Nephron (organoid): ENCODE results near the gene IGFBP5.
A peak's percentile ranks its signal among the peaks of the same experiment; 100 is the strongest.

ENCODE experiments used
- H3K27ac Mint-ChIP-seq, 3 experiments: 2 replicates each; pipeline ENCODE4 v1.8.0; 2020; ENCODE audit warnings: mixed read lengths in 3 of 3, mild to moderate bottlenecking in 2 of 3, moderate library complexity in 1 of 3
- H3K27me3 Mint-ChIP-seq: 2 replicates; pipeline ENCODE4 v1.8.0; 2021; ENCODE audit warnings: low read depth, mild to moderate bottlenecking, moderate library complexity, mixed read lengths
- H3K36me3 Mint-ChIP-seq: 2 replicates; pipeline ENCODE4 v1.8.0; 2020; ENCODE audit warnings: low read depth, mixed read lengths
- H3K4me1 Mint-ChIP-seq: 2 replicates; pipeline ENCODE4 v1.8.0; 2020; ENCODE audit warnings: mixed read lengths
- H3K4me3 Mint-ChIP-seq, 3 experiments: 2 replicates each; pipeline ENCODE4 v1.8.0; 2020; ENCODE audit warnings: mild to moderate bottlenecking in 3 of 3, mixed read lengths in 3 of 3, moderate library complexity in 2 of 3
- H3K9me3 Mint-ChIP-seq: 2 replicates; pipeline ENCODE4 v1.8.0; 2020; ENCODE audit warnings: mixed read lengths
- TF ChIP-seq, protein P1 (sequence below), 3 experiments: fragments of 200-600 bp; sonication (generic); IDR thresholded peaks; one replicate each; pipeline ENCODE4 v1.5.0; 2021; ENCODE audit warnings: antibody characterized with exemption in 3 of 3; ENCODE audit not compliant: unreplicated experiment in 3 of 3

IGFBP5 gene

GRCh38 chr2:216687111-216687510 is 8.2 kb downstream of the IGFBP5 start:
- peak overlapping the region in 1 of 3 experiments; percentile 51 for H3K4me3 Mint-ChIP-seq
- H3K27me3 Mint-ChIP-seq, result peaks cover 4% of the 10 kb centered on the region
- H3K4me1 Mint-ChIP-seq, result peaks cover 81% of the 10 kb centered on the region
- no peaks in the 10 kb centered on the region for H3K9me3 Mint-ChIP-seq
- TF ChIP-seq, protein P1, sequence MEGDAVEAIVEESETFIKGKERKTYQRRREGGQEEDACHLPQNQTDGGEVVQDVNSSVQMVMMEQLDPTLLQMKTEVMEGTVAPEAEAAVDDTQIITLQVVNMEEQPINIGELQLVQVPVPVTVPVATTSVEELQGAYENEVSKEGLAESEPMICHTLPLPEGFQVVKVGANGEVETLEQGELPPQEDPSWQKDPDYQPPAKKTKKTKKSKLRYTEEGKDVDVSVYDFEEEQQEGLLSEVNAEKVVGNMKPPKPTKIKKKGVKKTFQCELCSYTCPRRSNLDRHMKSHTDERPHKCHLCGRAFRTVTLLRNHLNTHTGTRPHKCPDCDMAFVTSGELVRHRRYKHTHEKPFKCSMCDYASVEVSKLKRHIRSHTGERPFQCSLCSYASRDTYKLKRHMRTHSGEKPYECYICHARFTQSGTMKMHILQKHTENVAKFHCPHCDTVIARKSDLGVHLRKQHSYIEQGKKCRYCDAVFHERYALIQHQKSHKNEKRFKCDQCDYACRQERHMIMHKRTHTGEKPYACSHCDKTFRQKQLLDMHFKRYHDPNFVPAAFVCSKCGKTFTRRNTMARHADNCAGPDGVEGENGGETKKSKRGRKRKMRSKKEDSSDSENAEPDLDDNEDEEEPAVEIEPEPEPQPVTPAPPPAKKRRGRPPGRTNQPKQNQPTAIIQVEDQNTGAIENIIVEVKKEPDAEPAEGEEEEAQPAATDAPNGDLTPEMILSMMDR (IDR thresholded peaks at IDR 0.05; ENCODE audit: unreplicated experiment in 3 of 3), result no peak
- H3K27ac Mint-ChIP-seq, result peak overlapping the region in 1 of 3 experiments; percentile 39
- H3K36me3 Mint-ChIP-seq, result peaks cover 72% of the 10 kb centered on the region

- Mint-ChIP-seq H3K27ac (peak overlapping the region; percentile 18 to 64 (median 40)), H3K9me3 (no peaks in the 10 kb centered on the region), H3K27me3 (peaks cover 4% of the 10 kb centered on the region), H3K36me3 (peaks cover 79% of the 10 kb centered on the region), H3K4me3 (peak overlapping the region; percentile 3 to 57 (median 3)), H3K4me1 (peaks cover 89% of the 10 kb centered on the region)
- TF ChIP-seq, protein P1 (IDR thresholded peaks at IDR 0.05; ENCODE audit: unreplicated experiment in 3 of 3), result no peak
These were observed 9.9 kb downstream of the IGFBP5 start for GRCh38 chr2:216685327-216685875.

DNA sequence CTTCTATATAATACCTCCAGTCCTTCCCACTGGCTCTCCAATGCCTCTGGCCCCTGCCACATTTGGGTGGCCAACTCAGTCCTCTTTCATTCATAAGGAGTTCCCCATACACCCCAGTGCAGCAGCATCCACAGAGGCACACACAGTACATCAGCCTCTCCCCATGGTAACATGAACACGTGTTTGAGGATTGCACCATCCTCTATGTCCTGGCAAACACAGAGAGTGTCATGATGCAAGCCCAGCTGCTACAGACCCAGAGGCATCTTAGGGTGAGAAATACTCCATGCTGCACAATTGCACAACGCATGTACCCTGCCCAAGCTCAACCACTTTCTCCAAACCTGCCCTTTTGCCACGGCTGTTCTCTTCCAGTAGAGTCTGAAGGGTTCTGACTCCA is 11.5 kb downstream of the IGFBP5 start:
- peaks cover 9% of the 10 kb centered on the region for H3K27me3 Mint-ChIP-seq

DNA sequence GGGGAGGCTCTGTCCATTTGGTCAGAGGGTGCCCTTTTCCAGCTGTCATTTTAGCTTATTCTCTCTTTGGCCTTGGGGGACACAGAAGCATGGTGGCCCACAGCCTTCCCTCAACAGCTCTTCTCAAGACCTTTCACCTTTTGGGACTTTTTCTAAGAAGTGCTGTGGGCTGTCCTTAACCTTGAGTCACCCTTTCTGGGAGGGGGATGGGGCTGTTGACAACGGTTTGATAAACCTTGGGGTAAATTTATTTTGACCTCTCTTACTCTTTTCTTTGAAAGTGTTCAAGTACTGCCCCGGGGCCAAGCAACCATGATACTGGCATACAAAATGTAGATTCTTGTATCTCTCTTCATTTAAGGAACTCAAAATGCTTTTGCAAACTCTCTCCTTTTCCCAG is 13.7 kb downstream of the IGFBP5 start:
- H3K27ac Mint-ChIP-seq, result peak overlapping the region; percentile 3 to 84 (median 82)
- peak overlapping the region in 1 of 3 experiments; percentile 75 for H3K4me3 Mint-ChIP-seq
- H3K27me3 Mint-ChIP-seq, result peaks cover 9% of the 10 kb centered on the region
- H3K36me3 Mint-ChIP-seq, result peaks cover 83% of the 10 kb centered on the region
- no peaks in the 10 kb centered on the region for H3K9me3 Mint-ChIP-seq
- H3K4me1 Mint-ChIP-seq, result peaks cover 81% of the 10 kb centered on the region
- TF ChIP-seq, protein P1 (IDR thresholded peaks at IDR 0.05; ENCODE audit: unreplicated experiment in 3 of 3), result no peak

More for the DNA sequence above, 11.5 kb downstream of the IGFBP5 start:
- H3K4me3 Mint-ChIP-seq, result peak overlapping the region in 2 of 3 experiments; percentile 60 to 66
- peaks cover 89% of the 10 kb centered on the region for H3K4me1 Mint-ChIP-seq
- peak overlapping the region in 2 of 3 experiments; percentile 60 to 76 for H3K27ac Mint-ChIP-seq
- no peaks in the 10 kb centered on the region for H3K9me3 Mint-ChIP-seq
- TF ChIP-seq, protein P1 (IDR thresholded peaks at IDR 0.05; ENCODE audit: unreplicated experiment in 3 of 3), result no peak
- peaks cover 80% of the 10 kb centered on the region for H3K36me3 Mint-ChIP-seq

DNA sequence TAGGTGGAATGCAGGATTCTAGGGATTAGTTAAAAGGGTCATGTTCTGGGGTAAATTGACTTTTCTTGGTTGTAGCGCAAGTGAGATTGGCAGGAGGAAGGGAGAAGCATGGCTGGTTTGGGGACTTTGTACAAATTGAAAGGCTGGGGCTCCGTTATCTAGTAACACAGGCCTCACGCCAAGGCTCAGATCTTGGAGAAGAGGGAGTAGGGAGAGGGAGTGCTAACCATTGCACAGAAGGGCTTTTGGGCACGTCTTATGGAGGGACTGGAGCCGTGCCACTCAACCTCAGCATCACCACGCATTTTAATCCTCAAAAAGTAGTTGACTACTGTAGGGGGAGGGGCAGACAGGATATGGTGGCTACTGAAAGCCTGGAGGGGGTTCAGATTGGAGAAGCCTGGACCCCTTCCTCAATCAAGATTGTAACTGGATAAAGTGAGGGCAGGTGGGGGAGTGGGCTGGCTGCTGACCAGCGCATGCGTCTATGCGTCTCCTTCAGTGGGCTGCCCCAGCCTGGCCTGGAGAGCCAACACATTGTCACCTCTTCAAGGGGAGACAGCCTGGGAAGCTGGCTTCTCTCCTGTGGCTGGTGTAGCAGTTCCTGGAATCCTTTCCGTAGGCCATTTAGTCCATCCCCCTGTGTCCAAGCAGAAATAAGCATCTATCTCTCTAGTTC is 14.3 kb downstream of the IGFBP5 start:
- peak overlapping the region in 2 of 3 experiments; percentile 18 to 53 for H3K4me3 Mint-ChIP-seq
- peaks cover 81% of the 10 kb centered on the region for H3K4me1 Mint-ChIP-seq
- TF ChIP-seq, protein P1 (IDR thresholded peaks at IDR 0.05; ENCODE audit: unreplicated experiment in 3 of 3), result no peak
- H3K9me3 Mint-ChIP-seq, result no peaks in the 10 kb centered on the region
- H3K36me3 Mint-ChIP-seq, result peaks cover 85% of the 10 kb centered on the region
- H3K27ac Mint-ChIP-seq, result peak overlapping the region in 2 of 3 experiments; percentile 49 to 82
- H3K27me3 Mint-ChIP-seq, result peaks cover 9% of the 10 kb centered on the region
